ENCODE results near the gene CPNE6.
A peak's percentile ranks its signal among the peaks of the same experiment; 100 is the strongest.

CPNE6 gene

DNA sequence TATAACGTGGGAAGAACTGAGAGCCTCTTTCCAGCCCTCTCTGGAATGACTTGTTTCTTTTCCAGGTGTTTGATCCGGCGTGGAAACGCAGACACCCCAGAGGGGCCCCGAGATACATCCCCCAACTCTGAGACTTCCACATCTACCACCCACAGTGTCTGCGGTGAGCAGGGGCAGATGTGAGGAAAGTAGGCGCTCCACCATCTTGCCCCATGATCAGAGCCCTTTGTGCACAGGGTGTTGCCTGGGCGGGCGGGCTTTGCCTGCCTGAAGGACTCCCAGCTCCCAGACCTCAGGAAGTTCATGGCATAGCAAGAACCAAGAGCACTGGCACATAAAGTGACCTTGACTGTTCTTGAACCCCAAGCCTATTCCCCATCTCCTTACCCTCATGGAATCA, 16.7 kb upstream of the CPNE6 start:
- no peak for TF ChIP-seq CTCF (IDR thresholded peaks at IDR 0.05; ENCODE audit: unreplicated experiment in 3 of 3)
- Mint-ChIP-seq H3K27me3 (ENCODE audit: low read depth) (peaks cover 39% of the 10 kb centered on the region), H3K36me3 (ENCODE audit: low read depth) (no peaks in the 10 kb centered on the region), H3K4me3 (peak overlapping the region in 1 of 3 experiments; percentile 37), H3K9me3 (no peaks in the 10 kb centered on the region), H3K27ac (no peak overlapping the region), H3K4me1 (peaks cover 15% of the 10 kb centered on the region)

GRCh38 chr14:24055971-24056799, 15.2 kb upstream of the CPNE6 start:
- no peaks in the 10 kb centered on the region for H3K9me3 Mint-ChIP-seq
- no peaks in the 10 kb centered on the region for H3K36me3 Mint-ChIP-seq (ENCODE audit: low read depth)
- peaks cover 11% of the 10 kb centered on the region for H3K4me1 Mint-ChIP-seq
- H3K4me3 Mint-ChIP-seq = no peak overlapping the region
- no peak for TF ChIP-seq CTCF (IDR thresholded peaks at IDR 0.05; ENCODE audit: unreplicated experiment in 3 of 3)
- peaks cover 31% of the 10 kb centered on the region for H3K27me3 Mint-ChIP-seq (ENCODE audit: low read depth)
- no peak overlapping the region for H3K27ac Mint-ChIP-seq

GRCh38 chr14:24056800-24057184, 14.6 kb upstream of the CPNE6 start:
- H3K4me1 Mint-ChIP-seq = peaks cover 10% of the 10 kb centered on the region
- no peak overlapping the region for H3K27ac Mint-ChIP-seq
- H3K9me3 Mint-ChIP-seq = no peaks in the 10 kb centered on the region
- TF ChIP-seq CTCF (IDR thresholded peaks at IDR 0.05; ENCODE audit: unreplicated experiment in 3 of 3) = no peak
- no peak overlapping the region for H3K4me3 Mint-ChIP-seq
- no peaks in the 10 kb centered on the region for H3K36me3 Mint-ChIP-seq (ENCODE audit: low read depth)
- peaks cover 31% of the 10 kb centered on the region for H3K27me3 Mint-ChIP-seq (ENCODE audit: low read depth)

DNA sequence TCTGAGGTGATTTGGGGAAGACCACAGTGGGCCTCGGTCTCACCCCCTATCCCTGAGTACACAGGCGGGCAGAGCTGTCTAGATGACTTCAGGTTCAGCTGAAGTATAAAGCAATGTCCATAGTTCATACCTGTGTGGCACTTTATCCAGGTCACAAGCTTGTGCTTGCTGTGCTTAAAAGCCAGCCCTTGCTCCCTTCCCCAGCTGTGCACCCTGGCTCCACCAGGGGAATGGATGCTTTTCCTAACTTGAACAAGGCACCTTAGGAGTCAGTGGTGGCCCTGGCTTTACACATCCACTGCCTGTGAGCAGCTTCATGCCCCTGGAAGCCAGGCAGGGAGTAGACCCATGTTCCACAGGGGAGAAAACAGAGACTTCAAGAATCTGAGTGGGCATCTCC, 14.1 kb upstream of the CPNE6 start:
- Mint-ChIP-seq H3K4me3 (no peak overlapping the region), H3K9me3 (no peaks in the 10 kb centered on the region), H3K4me1 (peaks cover 10% of the 10 kb centered on the region), H3K27me3 (ENCODE audit: low read depth) (peaks cover 31% of the 10 kb centered on the region), H3K27ac (no peak overlapping the region), H3K36me3 (ENCODE audit: low read depth) (no peaks in the 10 kb centered on the region)
- TF ChIP-seq CTCF (IDR thresholded peaks at IDR 0.05; ENCODE audit: unreplicated experiment in 3 of 3) = no peak

DNA sequence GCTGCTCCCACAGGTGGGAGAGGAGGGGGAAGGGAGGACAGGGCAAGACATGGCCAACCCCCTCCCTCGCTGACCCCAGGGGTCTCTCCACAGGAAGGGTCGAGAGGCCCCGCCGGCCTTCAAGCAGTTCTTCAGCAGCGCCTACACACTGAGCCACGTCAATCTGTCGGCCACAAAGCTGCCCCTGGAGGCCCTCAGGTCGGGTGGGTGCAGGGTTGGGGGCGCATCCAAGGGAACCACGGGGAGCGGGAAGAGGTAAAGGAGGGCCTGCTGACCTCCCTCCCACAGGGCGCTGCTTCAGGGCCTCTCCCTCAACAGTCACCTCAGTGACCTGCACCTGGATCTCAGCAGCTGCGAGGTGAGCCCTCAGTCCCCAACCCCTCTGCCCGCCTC, 13.5 kb upstream of the CPNE6 start:
- Mint-ChIP-seq H3K36me3 (ENCODE audit: low read depth) (no peaks in the 10 kb centered on the region), H3K27ac (peak overlapping the region; percentile 11 to 54 (median 27)), H3K4me3 (peak overlapping the region in 1 of 3 experiments; percentile 45), H3K27me3 (ENCODE audit: low read depth) (peaks cover 26% of the 10 kb centered on the region), H3K9me3 (no peaks in the 10 kb centered on the region), H3K4me1 (peaks cover 7% of the 10 kb centered on the region)
- TF ChIP-seq CTCF (IDR thresholded peaks at IDR 0.05; ENCODE audit: unreplicated experiment in 3 of 3) = no peak

Data from nephron (organoid).